ENCODE measurements around the gene SPIRE2.

SPIRE2 gene

GRCh38 chr16:89859615-89860007, 31.3 kb downstream of the SPIRE2 start:
- DNase-seq (ENCODE audit: extremely low spot score): no peak
- ChIA-PET POLR2A (no interaction called here), CTCF (interaction anchor here (1.1 to 7.9 kb wide), 30 partner anchors 8 to 351 kb away, joined by 3 to 80 read pairs (median 9); partner anchors contain the start of genes MC1R, SPATA2L, SPG7 and SPIRE2)

GRCh38 chr16:89860747-89861304, 32.6 kb downstream of the SPIRE2 start:
- peak; percentile 93 for DNase-seq (ENCODE audit: extremely low spot score)
- peak; percentile 99 for TF ChIP-seq CTCF (IDR thresholded peaks at IDR 0.05; ENCODE audit: control extremely low read depth, extremely low read depth, low read depth, missing control alignments)
- POLR2A ChIA-PET: interaction anchor here (0.5 kb wide), 1 partner anchor 207 kb away, joined by 3 read pairs; no protein-coding TSS in a partner anchor

More at GRCh38 chr16:89859615-89860007, 31.3 kb downstream of the SPIRE2 start:
- TF ChIP-seq CTCF (IDR thresholded peaks at IDR 0.05; ENCODE audit: control extremely low read depth, extremely low read depth, low read depth, missing control alignments): no peak

GRCh38 chr16:89861648-89862047, 33.4 kb downstream of the SPIRE2 start:
- no peak for TF ChIP-seq CTCF (IDR thresholded peaks at IDR 0.05; ENCODE audit: control extremely low read depth, extremely low read depth, low read depth, missing control alignments)
- POLR2A ChIA-PET: interaction anchor here (0.7 to 2.4 kb wide), 3 partner anchors 12 to 296 kb away, joined by 4 to 7 read pairs (median 4); partner anchors contain the start of gene TCF25
- no peak for DNase-seq (ENCODE audit: extremely low spot score)
- CTCF ChIA-PET: interaction anchor here (0.6 to 7.9 kb wide), 42 partner anchors 9 to 353 kb away, joined by 3 to 80 read pairs (median 7); partner anchors contain the start of genes FANCA, MC1R, SPATA2L and SPG7

More at GRCh38 chr16:89860747-89861304, 32.6 kb downstream of the SPIRE2 start:
- CTCF ChIA-PET: interaction anchor here (0.6 to 7.9 kb wide), 58 partner anchors 8 to 352 kb away, joined by 3 to 80 read pairs (median 4); partner anchors contain the start of genes FANCA, MC1R, SPATA2L and SPG7

- ChIA-PET CTCF (interaction anchor here (1.0 to 7.9 kb wide), 6 partner anchors 10 to 247 kb away, joined by 3 to 68 read pairs (median 12); partner anchors contain the start of genes SPATA2L and TCF25), POLR2A (interaction anchor here (2.4 kb wide), 1 partner anchor 10 kb away, joined by 7 read pairs; the partner anchor contains the start of gene TCF25)
- DNase-seq (ENCODE audit: extremely low spot score): no peak
- no peak for TF ChIP-seq CTCF (IDR thresholded peaks at IDR 0.05; ENCODE audit: control extremely low read depth, extremely low read depth, low read depth, missing control alignments)
Observed at GRCh38 chr16:89862732-89863131, 34.5 kb downstream of the SPIRE2 start.

GRCh38 chr16:89863741-89864526, 35.7 kb downstream of the SPIRE2 start:
- CTCF ChIA-PET: interaction anchor here (0.7 to 7.9 kb wide), 7 partner anchors 9 to 248 kb away, joined by 3 to 68 read pairs (median 8); partner anchors contain the start of genes SPATA2L and TCF25
- POLR2A ChIA-PET: interaction anchor here (2.4 kb wide), 1 partner anchor 9 kb away, joined by 7 read pairs; the partner anchor contains the start of gene TCF25

More at GRCh38 chr16:89863741-89864526, 35.7 kb downstream of the SPIRE2 start:
- TF ChIP-seq CTCF (IDR thresholded peaks at IDR 0.05; ENCODE audit: control extremely low read depth, extremely low read depth, low read depth, missing control alignments): no peak
- peak; percentile 74 for DNase-seq (ENCODE audit: extremely low spot score)

All from GM10248 (cell line).